GM08714 (cell line): ENCODE measurements around the gene CD8A.

ENCODE experiments used
- H3K4me3 ChIP-seq: fragments of 200-500 bp; sonication (Bioruptor generic); 2 replicates; pipeline ENCODE4 v1.5.1; 2014; ENCODE audit warnings: mild to moderate bottlenecking, low read length, inconsistent platforms
- ZNF274 ChIP-seq: IDR thresholded peaks from 2 replicates; pipeline ENCODE4 v1.6.1; 2012; ENCODE audit warnings: mild to moderate bottlenecking, low read depth, low read length

Gene CD8A

DNA sequence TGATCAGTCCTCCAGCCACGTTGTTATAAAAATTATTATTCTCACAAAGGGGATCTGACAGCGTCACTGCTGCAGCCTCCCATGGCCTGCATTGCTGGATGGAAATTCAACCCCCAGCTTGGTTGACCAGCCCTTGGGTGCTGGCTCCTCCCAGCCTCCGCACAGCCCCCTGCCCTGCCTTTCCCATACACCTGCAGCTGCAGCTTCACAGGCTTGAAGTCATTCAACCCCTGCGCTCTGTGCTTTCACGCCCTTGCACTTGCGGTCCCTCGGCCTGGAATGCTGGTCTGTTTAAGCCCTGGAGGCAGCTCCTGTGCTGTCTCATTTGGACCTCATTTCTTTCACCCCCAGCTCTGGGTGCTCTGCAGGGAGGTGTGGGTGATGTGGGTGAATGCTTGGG is 860 bp upstream of the CD8A start:
- no peak overlapping the region for H3K4me3 ChIP-seq
- TF ChIP-seq ZNF274: no peak

DNA sequence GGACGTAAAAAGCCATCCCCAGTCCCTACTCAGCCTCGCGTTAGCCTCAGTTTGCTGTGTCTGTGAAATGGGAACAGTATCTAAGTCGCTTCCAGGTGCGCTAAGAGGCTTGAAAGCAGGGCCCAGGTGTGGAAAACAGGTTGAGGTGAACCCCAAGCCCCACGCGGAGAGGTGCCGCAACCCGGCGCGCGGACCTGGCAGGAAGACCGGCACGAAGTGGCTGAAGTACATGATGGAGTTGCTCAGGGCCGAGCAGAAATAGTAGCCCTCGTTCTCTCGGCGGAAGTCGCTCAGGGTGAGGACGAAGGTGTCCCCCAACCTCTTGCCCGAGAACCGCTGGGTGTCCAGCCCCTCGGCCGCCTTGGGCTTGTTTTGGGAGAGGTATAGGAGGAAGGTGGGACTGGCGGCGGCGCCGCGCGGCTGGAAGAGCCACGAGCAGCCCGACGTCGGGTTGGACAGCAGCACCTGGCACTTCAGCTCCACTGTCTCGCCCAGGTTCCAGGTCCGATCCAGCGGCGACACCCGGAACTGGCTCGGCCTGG is 508 bp downstream of the CD8A start:
- TF ChIP-seq ZNF274: no peak
- no peak overlapping the region for H3K4me3 ChIP-seq

- TF ChIP-seq ZNF274: no peak
- H3K4me3 ChIP-seq: no peak overlapping the region
Measured at GRCh38 chr2:86789687-86790133, 1.0 kb downstream of the CD8A start.

DNA sequence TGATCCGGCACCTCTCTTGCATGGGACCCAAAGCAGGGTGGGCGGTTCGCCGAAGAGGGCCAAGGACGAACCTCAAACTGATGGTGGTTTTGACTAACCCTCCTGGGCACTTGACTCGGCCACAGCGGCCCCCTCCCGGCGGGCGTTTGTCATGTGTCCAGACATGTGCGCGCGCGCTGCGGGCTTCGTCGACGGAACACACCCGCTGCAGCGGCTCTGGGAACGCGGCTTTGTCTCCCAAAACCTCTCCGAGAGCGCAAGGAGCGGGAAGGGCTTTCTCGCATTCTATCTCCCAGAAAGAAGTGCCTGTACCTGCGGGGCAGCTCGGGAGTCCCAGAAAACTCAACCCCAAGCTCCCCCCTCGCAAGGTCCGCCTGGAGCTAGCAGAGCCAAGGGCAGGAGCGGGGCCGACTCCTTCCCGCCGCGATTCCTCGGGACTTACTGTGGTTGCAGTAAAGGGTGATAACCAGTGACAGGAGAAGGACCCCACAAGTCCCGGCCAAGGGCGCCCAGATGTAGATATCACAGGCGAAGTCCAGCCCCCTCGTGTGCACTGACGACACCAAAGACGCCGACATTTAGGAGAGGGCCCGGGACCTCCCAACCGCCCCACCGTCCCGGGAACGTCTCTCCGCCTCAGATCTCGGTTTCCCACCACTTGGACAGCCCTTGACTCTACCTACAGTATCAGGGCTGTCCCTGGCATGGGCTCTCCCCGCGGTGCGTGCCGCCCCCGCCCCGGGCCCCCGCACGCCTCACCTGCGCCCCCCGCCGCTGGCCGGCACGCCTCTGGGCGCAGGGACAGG is 1.6 kb downstream of the CD8A start:
- TF ChIP-seq ZNF274: no peak
- H3K4me3 ChIP-seq: no peak overlapping the region

GRCh38 chr2:86788165-86788564 is 2.5 kb downstream of the CD8A start:
- TF ChIP-seq ZNF274: no peak
- no peak overlapping the region for H3K4me3 ChIP-seq

DNA sequence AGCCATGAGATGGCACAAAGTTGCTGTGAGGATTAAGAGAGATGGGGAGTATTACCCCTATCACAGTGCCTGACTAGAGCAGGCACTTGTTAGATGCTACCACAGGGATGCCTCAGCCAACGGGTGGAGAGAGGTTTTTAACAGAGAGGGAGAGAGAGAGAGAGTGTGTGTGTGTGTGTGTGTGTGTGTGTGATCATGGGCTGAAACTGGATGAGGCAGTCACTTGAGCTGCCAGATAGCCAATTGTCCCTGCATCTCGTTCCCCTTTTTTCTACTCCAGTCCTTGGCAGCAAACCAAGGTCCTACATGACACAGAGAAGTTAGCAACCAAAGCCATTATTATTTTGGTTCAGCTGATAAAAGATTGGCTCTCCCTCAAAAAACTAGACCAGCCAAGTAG is 3.0 kb downstream of the CD8A start:
- TF ChIP-seq ZNF274: no peak
- H3K4me3 ChIP-seq: no peak overlapping the region

DNA sequence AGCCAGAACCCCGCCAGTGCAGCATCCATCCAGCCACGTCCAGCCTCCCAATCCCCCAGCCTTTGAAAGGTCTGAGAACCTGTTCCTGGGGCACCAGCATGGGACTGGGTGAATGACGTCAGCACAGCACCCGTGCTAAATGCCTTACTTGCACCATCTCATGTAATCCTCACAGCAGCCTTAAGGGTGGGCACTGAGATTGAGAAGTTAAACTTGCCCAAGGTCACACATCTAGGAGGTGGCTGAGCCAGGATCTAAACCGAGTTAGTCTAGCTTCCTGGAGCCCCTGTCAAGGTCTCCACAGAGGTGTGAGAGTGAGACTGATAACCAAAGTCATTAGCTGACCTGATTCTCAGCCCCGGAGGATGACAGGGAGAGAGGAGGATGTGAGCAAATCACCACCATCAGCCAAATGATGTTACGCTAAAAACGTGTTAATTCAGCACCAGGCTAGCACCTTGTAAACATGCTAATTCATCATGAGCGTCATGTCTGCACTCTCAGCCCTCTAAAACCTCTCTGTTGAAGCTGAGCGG is 4.6 kb downstream of the CD8A start:
- H3K4me3 ChIP-seq: no peak overlapping the region
- TF ChIP-seq ZNF274: no peak

GRCh38 chr2:86785456-86785855 is 5.3 kb downstream of the CD8A start:
- H3K4me3 ChIP-seq: no peak overlapping the region

DNA sequence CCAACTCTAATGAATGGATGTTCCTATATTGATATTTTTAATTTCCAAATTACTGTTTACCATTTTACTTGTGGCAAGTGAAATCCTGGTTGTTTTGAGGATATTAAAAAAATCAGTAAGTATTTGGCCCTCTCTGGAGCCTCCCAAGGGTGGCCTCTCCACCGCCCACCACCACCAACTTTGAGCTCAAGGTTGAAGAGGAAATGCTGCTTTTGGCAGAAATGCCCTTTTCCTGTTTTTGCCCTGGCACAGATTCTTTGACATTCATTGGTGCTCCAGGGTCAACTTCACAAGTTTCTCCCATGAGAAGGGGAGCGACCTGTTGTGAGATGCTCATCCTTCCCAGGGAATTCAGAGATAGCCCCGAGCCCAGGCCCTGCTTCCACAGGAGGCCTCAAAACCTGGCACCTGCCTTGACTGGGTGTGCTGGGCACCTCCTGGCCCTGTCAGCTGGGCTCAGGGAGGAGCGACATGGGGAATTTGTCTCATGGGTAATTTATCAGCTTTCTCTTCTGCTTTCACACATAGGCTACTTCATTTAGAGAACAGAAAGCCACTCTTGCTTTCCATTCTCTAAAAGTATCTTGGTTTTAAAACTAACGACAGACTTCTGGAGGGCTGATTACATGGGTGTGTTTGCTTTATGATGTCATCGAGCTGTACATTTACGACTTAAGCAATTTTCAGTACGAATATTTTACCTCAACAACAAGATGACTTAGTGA is 6.9 kb downstream of the CD8A start:
- no peak for TF ChIP-seq ZNF274
- H3K4me3 ChIP-seq: no peak overlapping the region

More at GRCh38 chr2:86785456-86785855, 5.3 kb downstream of the CD8A start:
- no peak for TF ChIP-seq ZNF274

- H3K4me3 ChIP-seq: no peak overlapping the region
- no peak for TF ChIP-seq ZNF274
Measured at GRCh38 chr2:86782748-86783147, 8.0 kb downstream of the CD8A start.

DNA sequence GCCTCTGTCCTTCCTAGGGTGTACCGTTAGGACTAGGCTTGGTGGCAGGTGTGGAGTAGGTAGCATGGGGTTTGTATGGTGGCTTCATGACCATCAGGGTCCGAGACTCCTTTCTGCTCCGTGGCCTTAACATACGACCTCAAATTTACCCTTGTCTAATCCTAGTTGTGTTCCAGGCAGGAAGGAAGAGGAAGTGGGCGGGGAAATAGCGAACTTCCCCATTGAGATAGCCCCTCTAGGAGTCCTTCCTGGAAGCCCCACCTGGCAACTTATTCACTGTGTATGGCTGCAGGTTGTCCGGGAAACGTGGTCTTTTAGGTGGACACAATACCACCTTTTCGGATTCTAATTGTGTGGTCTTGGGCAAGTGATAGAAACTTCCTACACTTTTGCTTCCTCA is 9.3 kb downstream of the CD8A start:
- no peak overlapping the region for H3K4me3 ChIP-seq
- no peak for TF ChIP-seq ZNF274

DNA sequence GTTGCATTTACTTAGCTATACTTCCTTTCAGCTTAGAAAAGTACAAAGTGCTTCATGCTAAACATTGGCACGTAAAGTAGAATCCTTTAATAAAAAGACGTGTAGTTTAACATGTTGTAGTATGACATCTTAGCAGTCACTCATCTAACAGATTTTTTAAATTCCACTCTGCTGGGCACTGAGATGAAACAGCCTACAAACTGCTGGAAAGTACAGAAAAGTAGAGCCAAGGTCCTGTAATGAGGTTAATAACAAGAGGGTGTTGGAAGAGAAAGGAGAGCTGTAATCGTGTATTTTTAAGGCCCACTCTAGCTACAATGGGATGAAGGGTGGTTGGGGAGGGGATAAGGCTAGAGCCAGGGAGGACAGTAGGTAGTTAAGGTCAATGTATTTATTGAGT is 10.7 kb downstream of the CD8A start:
- no peak for TF ChIP-seq ZNF274
- no peak overlapping the region for H3K4me3 ChIP-seq

DNA sequence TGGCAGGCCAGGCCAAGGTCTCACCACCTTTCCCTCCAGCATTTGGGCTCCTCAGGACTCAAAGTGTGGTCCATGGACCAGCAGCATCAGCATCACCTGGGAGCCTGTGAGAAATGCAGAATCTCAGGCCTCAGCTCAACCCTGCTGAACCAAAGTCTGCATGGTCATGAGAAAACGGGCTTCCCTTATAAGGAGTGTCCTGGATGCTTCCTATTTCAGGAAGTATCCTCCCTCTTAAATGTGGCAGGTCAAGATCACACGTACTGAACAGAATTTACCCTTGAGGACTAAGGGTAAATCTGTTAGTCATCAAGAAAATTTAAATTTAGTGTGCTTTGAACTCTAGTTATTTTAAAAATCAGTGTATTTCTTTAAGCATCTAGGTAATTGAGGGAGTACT is 11.8 kb downstream of the CD8A start:
- no peak for TF ChIP-seq ZNF274
- no peak overlapping the region for H3K4me3 ChIP-seq

GRCh38 chr2:86776532-86776931 is 14.2 kb downstream of the CD8A start:
- no peak overlapping the region for H3K4me3 ChIP-seq
- no peak for TF ChIP-seq ZNF274

- no peak overlapping the region for H3K4me3 ChIP-seq
- TF ChIP-seq ZNF274: no peak
Measured at GRCh38 chr2:86775338-86775737, 15.4 kb downstream of the CD8A start.

GRCh38 chr2:86774862-86775261 is 15.9 kb downstream of the CD8A start:
- TF ChIP-seq ZNF274: no peak
- no peak overlapping the region for H3K4me3 ChIP-seq
